MM.1S (cell line): ENCODE data around the gene N4BP2L2.

Source experiments
- DNase-seq: peaks from one replicate; pipeline ENCODE4 v3.0.0-alpha.2; 2015
- H2AFZ ChIP-seq: fragments of 300-600 bp; sonication (generic); 2 replicates; pipeline ENCODE4 v1.6.0; 2016; ENCODE audit warnings: antibody characterized with exemption, low read length
- H3F3A ChIP-seq: fragments of 300-600 bp; sonication (generic); 2 replicates; pipeline ENCODE4 v1.6.1; 2016; ENCODE audit warnings: mild to moderate bottlenecking, antibody characterized with exemption, low read length, moderate library complexity, mixed read lengths; ENCODE audit not compliant: insufficient read depth
- H3K27ac ChIP-seq: fragments of 300-600 bp; sonication (generic); 2 replicates; pipeline ENCODE4 v1.5.1; 2016; ENCODE audit warnings: mild to moderate bottlenecking, low read length
- H3K27me3 ChIP-seq: fragments of 300-600 bp; sonication (generic); replicated peaks from 2 replicates; pipeline ENCODE4 v1.6.0; 2016; ENCODE audit warnings: low read length; ENCODE audit not compliant: insufficient read depth
- H3K36me3 ChIP-seq: fragments of 300-600 bp; sonication (generic); replicated peaks from 2 replicates; pipeline ENCODE4 v1.6.1; 2016; ENCODE audit warnings: mild to moderate bottlenecking, low read length, mixed read lengths; ENCODE audit not compliant: insufficient read depth
- H3K4me1 ChIP-seq: fragments of 300-600 bp; sonication (generic); 2 replicates; pipeline ENCODE4 v1.6.1; 2016; ENCODE audit warnings: low read length, mixed read lengths
- H3K4me2 ChIP-seq: fragments of 300-600 bp; sonication (generic); 2 replicates; pipeline ENCODE4 v1.6.0; 2016; ENCODE audit warnings: low read depth, low read length
- H3K4me3 ChIP-seq: fragments of 300-600 bp; sonication (generic); 2 replicates; pipeline ENCODE4 v1.5.1; 2016; ENCODE audit warnings: low read length, mixed read lengths
- H3K79me2 ChIP-seq: fragments of 300-600 bp; sonication (generic); 2 replicates; pipeline ENCODE4 v1.6.1; 2016; ENCODE audit warnings: mixed run types, low read length, mixed read lengths
- H3K9ac ChIP-seq: fragments of 300-600 bp; sonication (generic); 2 replicates; pipeline ENCODE4 v1.6.1; 2016; ENCODE audit warnings: low read length, mixed read lengths
- H3K9me2 ChIP-seq: fragments of 300-600 bp; sonication (generic); replicated peaks from 2 replicates; pipeline ENCODE4 v1.6.1; 2016; ENCODE audit warnings: mild to moderate bottlenecking, low read length, mixed read lengths; ENCODE audit not compliant: insufficient read depth
- H3K9me3 ChIP-seq: fragments of 300-600 bp; sonication (generic); replicated peaks from 2 replicates; pipeline ENCODE4 v1.6.1; 2016; ENCODE audit warnings: mild to moderate bottlenecking, low read length, mixed read lengths; ENCODE audit not compliant: insufficient read depth
- H4K20me1 ChIP-seq: fragments of 300-600 bp; sonication (generic); 2 replicates; pipeline ENCODE4 v1.6.1; 2016; ENCODE audit warnings: mild to moderate bottlenecking, low read length, moderate library complexity, mixed read lengths; ENCODE audit not compliant: insufficient read depth
- CTCF ChIP-seq: fragments of 300-600 bp; sonication (generic); IDR thresholded peaks from 2 replicates; pipeline ENCODE4 v1.5.1; 2016; ENCODE audit warnings: antibody characterized with exemption, low read length, mixed read lengths
- EZH2 ChIP-seq: fragments of 300-600 bp; sonication (generic); optimal IDR thresholded peaks from 2 replicates; pipeline ENCODE3; 2017; ENCODE audit warnings: low read depth, mild to moderate bottlenecking, antibody characterized with exemption, low read length, mixed read lengths
- EZH2phosphoT487 ChIP-seq: fragments of 300-600 bp; sonication (generic); IDR thresholded peaks from 2 replicates; pipeline ENCODE4 v1.6.1; 2018; ENCODE audit warnings: antibody characterized with exemption, low read length

N4BP2L2 gene

DNA sequence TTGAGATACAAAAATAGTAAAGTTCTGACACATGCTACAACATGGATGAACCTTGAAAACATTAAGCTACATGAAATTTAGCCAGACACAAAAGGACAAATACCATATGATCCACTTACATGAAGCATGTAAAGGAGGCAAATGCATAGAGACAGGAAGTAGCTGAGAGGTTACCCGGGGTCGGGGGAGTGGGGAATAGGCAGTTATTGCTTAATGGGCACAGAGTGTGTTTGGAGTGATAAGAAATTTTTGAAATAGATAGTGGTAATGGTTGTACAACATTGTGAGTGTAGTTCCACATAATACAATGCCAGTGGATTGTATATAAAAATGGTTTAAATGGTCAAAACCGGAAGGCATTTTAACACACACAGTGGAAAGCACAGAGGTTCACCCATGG lies 115.0 kb downstream of the N4BP2L2 start:
- Histone ChIP-seq H3K79me2 (peaks cover 63% of the 10 kb centered on the region), H2AFZ (no peak overlapping the region), H3K27ac (no peak overlapping the region), H3K27me3 (no peaks in the 10 kb centered on the region), H3K36me3 (no peaks in the 10 kb centered on the region), H3K4me3 (no peak overlapping the region), H3K4me2 (no peak overlapping the region), H3K9me2 (no peaks in the 10 kb centered on the region), H3K9me3 (no peaks in the 10 kb centered on the region), H3K9ac (no peak overlapping the region), H3K4me1 (0 out of 2 replicates have a peak, but pooled peaks cover 5% of the 10 kb centered on the region), H3F3A (peaks cover 14% of the 10 kb centered on the region), H4K20me1 (no peaks in the 10 kb centered on the region)
- no peak for TF ChIP-seq CTCF
- TF ChIP-seq EZH2phosphoT487 = no peak
- TF ChIP-seq EZH2 = no peak
- no peak for DNase-seq

- no peaks in the 10 kb centered on the region for H3K9me2 ChIP-seq
- no peak overlapping the region for H3K4me3 ChIP-seq
- no peaks in the 10 kb centered on the region for H3K9me3 ChIP-seq
- H2AFZ ChIP-seq = no peak overlapping the region
- H3K79me2 ChIP-seq = peaks cover 34% of the 10 kb centered on the region
- DNase-seq = no peak
- no peaks in the 10 kb centered on the region for H4K20me1 ChIP-seq
- no peaks in the 10 kb centered on the region for H3K36me3 ChIP-seq
- no peaks in the 10 kb centered on the region for H3K27me3 ChIP-seq
- H3K4me1 ChIP-seq = no peaks in the 10 kb centered on the region
- H3F3A ChIP-seq = no peaks in the 10 kb centered on the region
- no peak overlapping the region for H3K27ac ChIP-seq
- H3K9ac ChIP-seq = no peak overlapping the region
- no peak overlapping the region for H3K4me2 ChIP-seq
- TF ChIP-seq EZH2phosphoT487 (no peak), EZH2 (no peak), CTCF (no peak)
Measured at GRCh38 chr13:32419862-32420261, 118.7 kb downstream of the N4BP2L2 start.

DNA sequence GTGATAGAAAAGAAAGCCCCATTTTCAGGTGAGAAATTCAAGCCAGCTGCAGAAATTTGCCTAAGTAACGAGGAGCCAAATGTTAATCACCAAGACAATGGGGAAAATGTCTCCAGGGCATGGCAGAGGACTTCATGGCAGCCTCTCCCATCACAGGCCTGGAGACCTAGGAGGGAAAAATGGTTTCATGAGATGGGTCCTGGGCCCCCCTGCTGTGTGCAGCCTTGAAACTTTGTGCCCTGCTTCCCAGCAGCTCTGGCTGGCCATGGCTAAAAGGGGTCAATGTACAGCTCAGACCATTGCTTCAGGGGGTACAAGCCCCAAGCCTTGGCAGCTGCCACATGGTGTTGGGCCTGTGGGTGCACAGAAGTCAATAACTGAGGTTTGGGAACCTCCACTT lies 120.6 kb downstream of the N4BP2L2 start:
- Histone ChIP-seq H3K36me3 (no peaks in the 10 kb centered on the region), H3K27me3 (no peaks in the 10 kb centered on the region), H3F3A (no peaks in the 10 kb centered on the region), H3K4me3 (no peak overlapping the region), H3K9ac (no peak overlapping the region), H2AFZ (no peak overlapping the region), H3K4me1 (no peaks in the 10 kb centered on the region), H3K27ac (no peak overlapping the region), H3K79me2 (peaks cover 16% of the 10 kb centered on the region), H3K4me2 (no peak overlapping the region), H3K9me3 (no peaks in the 10 kb centered on the region), H4K20me1 (no peaks in the 10 kb centered on the region), H3K9me2 (no peaks in the 10 kb centered on the region)
- DNase-seq = no peak
- TF ChIP-seq EZH2phosphoT487 (no peak), EZH2 (no peak), CTCF (no peak)
